Right renal pelvis (tissue), 4 donors: ENCODE results near the gene CRTC2. TPM values are rescaled to one million over a fixed set of nuclear protein-coding genes. Genes with fewer than 3 reads are reported as not detected.
A peak's percentile ranks its signal among the peaks of the same experiment; 100 is the strongest.
"Not testable (repeated sequence)": the region's sequence is repeated elsewhere in the genome, so short reads cannot be mapped to it uniquely, and the experiment has no call there.

Source experiments
- DNase-seq, 4 donors: peaks; one replicate each; pipeline ENCODE4 v3.0.0-alpha.2; 2013; ENCODE audit warnings: low read depth in 4 of 4, low spot score in 3 of 4, missing footprints in 1 of 4
- polyA plus RNA-seq, 4 donors: library from polyadenylated mRNA; unstranded; fragments of 120-200 nt; gene quantifications; one replicate each; pipeline ENCODE4 v1.2.1, GENCODE V29; 2013; ENCODE audit not compliant: insufficient read length in 4 of 4

Gene CRTC2
- polyA plus RNA-seq, 4 donors = 38.8 to 44.3 (median 41.3) TPM

GRCh38 chr1:153933430-153933829 lies 25.0 kb downstream of the CRTC2 start:
- no peak for DNase-seq

- DNase-seq = no peak
Measured at GRCh38 chr1:153932156-153933131, 26.0 kb downstream of the CRTC2 start.

GRCh38 chr1:153929981-153930948 lies 28.1 kb downstream of the CRTC2 start:
- no peak for DNase-seq

- no peak for DNase-seq
Measured at GRCh38 chr1:153929426-153929825, 29.0 kb downstream of the CRTC2 start.

GRCh38 chr1:153928791-153929341 lies 29.5 kb downstream of the CRTC2 start:
- no peak for DNase-seq

GRCh38 chr1:153928245-153928644 lies 30.2 kb downstream of the CRTC2 start:
- no peak for DNase-seq

GRCh38 chr1:153926405-153926804 lies 32.0 kb downstream of the CRTC2 start:
- DNase-seq = no peak

- peak; percentile 97 to 100 (median 100) for DNase-seq
Measured at GRCh38 chr1:153922972-153923925, 35.2 kb downstream of the CRTC2 start, which contains the start of gene GATAD2B. Gene GATAD2B (minus strand): TSS chr1:153922972. CDS start chr1:153828347, 94,625 bp downstream.

GRCh38 chr1:153922076-153922971 lies 36.1 kb downstream of the CRTC2 start:
- peak in 1 of 4 donors; percentile 39 for DNase-seq

GRCh38 chr1:153921803-153922075 lies 36.7 kb downstream of the CRTC2 start:
- peak in 1 of 4 donors; percentile 8 for DNase-seq

- no peak for DNase-seq
Measured at GRCh38 chr1:153921080-153921802, 37.2 kb downstream of the CRTC2 start.

GRCh38 chr1:153919876-153920852 lies 38.2 kb downstream of the CRTC2 start:
- no peak for DNase-seq

- no peak for DNase-seq
Measured at GRCh38 chr1:153916297-153916696, 42.1 kb downstream of the CRTC2 start.

GRCh38 chr1:153912349-153912748 lies 46.1 kb downstream of the CRTC2 start:
- no peak for DNase-seq

GRCh38 chr1:153910560-153910959 lies 47.9 kb downstream of the CRTC2 start:
- DNase-seq = not testable (repeated sequence)

- DNase-seq = no peak
Measured at GRCh38 chr1:153908071-153908470, 50.3 kb downstream of the CRTC2 start.

- DNase-seq = no peak
Measured at GRCh38 chr1:153907134-153907533, 51.3 kb downstream of the CRTC2 start.
